Adrenal gland (tissue), 12 donors: ENCODE results near the gene ACOX3. TPM values are rescaled to one million over a fixed set of nuclear protein-coding genes. Genes with fewer than 3 reads are reported as not detected.

Experiments used
- DNase-seq, 7 donors: peaks; one replicate each; pipeline ENCODE4 v3.0.0-alpha.2; 2019 to 2020
- H3K27ac ChIP-seq, 5 donors: fragments of 200-600 bp; sonication (generic) in 4 of 5; 1 replicate in 3 of 5; 2 replicates in 2 of 5; pipeline versions ENCODE4 v1.5.1 to v1.8.0; 2016 to 2020; ENCODE audit warnings: mild to moderate bottlenecking in 1 of 5
- H3K27me3 ChIP-seq: fragments of 200-600 bp; 2 replicates; pipeline ENCODE4 v1.8.0; 2021
- H3K36me3 ChIP-seq, 2 donors: fragments of 200-600 bp; replicated peaks in 1 of 2; 1 replicate in 1 of 2; 2 replicates in 1 of 2; pipeline versions ENCODE4 v1.5.1 to v1.8.0; 2018 to 2022
- H3K4me1 ChIP-seq, 2 donors: fragments of 200-600 bp; replicated peaks in 1 of 2; 1 replicate in 1 of 2; 2 replicates in 1 of 2; pipeline versions ENCODE4 v1.5.1 to v1.8.0; 2018 to 2021
- H3K4me3 ChIP-seq, 4 donors: fragments of 200-600 bp; sonication (generic) in 3 of 4; one replicate each; pipeline ENCODE4 v1.5.1; 2016 to 2018
- H3K9me3 ChIP-seq, 3 donors: fragments of 200-600 bp; sonication (generic) in 1 of 3; replicated peaks in 1 of 3; 1 replicate in 2 of 3; 2 replicates in 1 of 3; pipeline versions ENCODE4 v1.5.1 to v1.8.0; 2016 to 2021
- POLR2A ChIP-seq, 2 donors: fragments of 450-650 bp; IDR thresholded peaks; one replicate each; pipeline ENCODE4 v1.6.1; 2017; ENCODE audit warnings: antibody characterized with exemption in 2 of 2, mild to moderate bottlenecking in 2 of 2, moderate library complexity in 1 of 2
- whole genome bisulfite sequencing, 4 donors: extraction: QIAGEN DNeasy Blood & Tissue Kit in 2 of 4; methylation state at CpG; one replicate each; pipeline versions ENCODE4 v1.1.5 to v1.1.7; 2013 to 2017; 5-methylcytosine and 5-hydroxymethylcytosine counted together
- intact Hi-C, 2 donors: fragments of 100-400 bp; cut with DNase I; formaldehyde crosslinking; loops; one replicate each; pipeline versions ENCODE4 v1.14.1 to v1.15.0; 2022 to 2023
- polyA plus RNA-seq, 3 donors: library from polyadenylated mRNA; stranded (reverse); fragments of 200-250 nt in 2 of 3; fragments of 350-450 nt in 1 of 3; fragmentation: Illumina TruSeq in 1 of 3; extraction: RNeasy Lipid Tissue Mini Kit (QIAGEN cat#74804) in 1 of 3; gene quantifications; one replicate each; pipeline ENCODE4 v1.2.3, GENCODE V29; 2013 to 2014
- total RNA-seq, 9 donors: library from RNA; depleted of rRNA in 4 of 9; stranded (reverse); fragments of >200 nt in 4 of 9; fragments of 120-200 nt in 1 of 9; fragmentation: NEBNext Ultra II Directional in 1 of 9; extraction: Animal tissue kit (Norgen Biotek cat#: 25700) in 1 of 9; gene quantifications; one replicate each; pipeline versions ENCODE4 v1.1.0 to v1.2.4, GENCODE V29; 2013 to 2023
- TF ChIP-seq, protein P1 (sequence below), 6 experiments: fragments of 450-650 bp in 4 of 6; fragments of 200-600 bp in 2 of 6; sonication (generic) in 1 of 6; IDR thresholded peaks; 1 replicate in 5 of 6; 2 replicates in 1 of 6; pipeline versions ENCODE4 v1.5.1 to v1.8.0; 2016 to 2021; ENCODE audit warnings: antibody characterized with exemption in 6 of 6, mild to moderate bottlenecking in 2 of 6, moderate library complexity in 1 of 6
- donor health status: healthy with polysubstance abuse.
- donor health status: Bipolar disorder and iron deficiency.
- donor health status: DM: yes; HTN: yes; CAD: no.
- donor health status: DM: no; HTN: no; CAD: no.
- donor health status: DM: no; HTN: no; CAD: no.
- donor health status: DM: yes; HTN: yes; CAD: no.

Gene ACOX3
- total and polyA plus RNA-seq, 12 donors: 10.4 to 44.2 (median 26.3) TPM

DNA sequence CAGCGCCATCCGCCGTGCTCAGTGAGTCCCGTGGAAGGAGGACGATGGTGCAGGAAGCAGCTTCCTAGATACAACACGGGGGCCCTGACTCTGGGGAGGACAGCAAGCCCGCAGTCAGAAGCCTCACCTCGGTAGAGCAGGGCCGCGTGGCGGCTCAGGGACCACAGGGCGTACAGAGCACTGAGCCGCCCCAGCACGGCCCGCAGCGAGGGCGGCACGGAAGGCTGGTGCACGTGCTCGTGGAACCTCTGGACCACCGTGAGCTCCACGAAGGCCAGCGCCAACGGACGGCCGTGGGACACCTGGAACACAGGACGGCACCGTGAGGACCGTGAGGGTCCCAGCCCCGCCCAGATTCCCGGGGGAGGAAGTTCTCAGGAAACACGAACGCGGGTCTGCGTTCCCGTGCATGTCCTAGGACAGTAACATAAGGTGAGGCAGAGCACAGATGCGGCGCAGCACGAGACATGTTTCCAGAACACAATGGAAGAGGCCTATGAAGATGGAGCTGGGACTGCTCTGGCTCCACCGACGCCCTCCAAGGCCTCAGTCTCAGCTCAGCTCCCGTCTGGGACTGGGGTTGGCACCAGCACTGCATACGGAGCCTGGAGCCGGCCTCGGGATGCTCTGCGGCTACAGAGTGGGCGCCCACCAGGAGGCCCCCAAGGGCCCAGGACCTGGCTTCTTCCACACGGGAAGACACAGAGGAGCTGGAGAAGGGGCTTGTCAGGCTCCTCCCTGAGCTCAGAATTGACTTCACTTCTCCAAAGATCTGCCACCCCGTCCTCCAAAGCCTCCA is 65.5 kb downstream of the ACOX3 start:
- Histone ChIP-seq H3K36me3 (peaks cover 0 to 4% of the 10 kb centered on the region in 2 donors), H3K27me3 (no peaks in the 10 kb centered on the region), H3K9me3 (no peaks in the 10 kb centered on the region), H3K4me3 (no peak overlapping the region), H3K27ac (no peak overlapping the region), H3K4me1 (no peaks in the 10 kb centered on the region)
- no peak for DNase-seq
- intact Hi-C loops: no loop called here
- WGBS, 4 donors: 92 to 96% (median 93%) methylated on average over 28 to 49 of the region's 49 CpGs
- TF ChIP-seq, protein P1, sequence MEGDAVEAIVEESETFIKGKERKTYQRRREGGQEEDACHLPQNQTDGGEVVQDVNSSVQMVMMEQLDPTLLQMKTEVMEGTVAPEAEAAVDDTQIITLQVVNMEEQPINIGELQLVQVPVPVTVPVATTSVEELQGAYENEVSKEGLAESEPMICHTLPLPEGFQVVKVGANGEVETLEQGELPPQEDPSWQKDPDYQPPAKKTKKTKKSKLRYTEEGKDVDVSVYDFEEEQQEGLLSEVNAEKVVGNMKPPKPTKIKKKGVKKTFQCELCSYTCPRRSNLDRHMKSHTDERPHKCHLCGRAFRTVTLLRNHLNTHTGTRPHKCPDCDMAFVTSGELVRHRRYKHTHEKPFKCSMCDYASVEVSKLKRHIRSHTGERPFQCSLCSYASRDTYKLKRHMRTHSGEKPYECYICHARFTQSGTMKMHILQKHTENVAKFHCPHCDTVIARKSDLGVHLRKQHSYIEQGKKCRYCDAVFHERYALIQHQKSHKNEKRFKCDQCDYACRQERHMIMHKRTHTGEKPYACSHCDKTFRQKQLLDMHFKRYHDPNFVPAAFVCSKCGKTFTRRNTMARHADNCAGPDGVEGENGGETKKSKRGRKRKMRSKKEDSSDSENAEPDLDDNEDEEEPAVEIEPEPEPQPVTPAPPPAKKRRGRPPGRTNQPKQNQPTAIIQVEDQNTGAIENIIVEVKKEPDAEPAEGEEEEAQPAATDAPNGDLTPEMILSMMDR (IDR thresholded peaks at IDR 0.05): no peak
- no peak for TF ChIP-seq POLR2A (IDR thresholded peaks at IDR 0.05)

GRCh38 chr4:8373973-8374545 is 66.5 kb downstream of the ACOX3 start:
- intact Hi-C loops: no loop called here
- Histone ChIP-seq H3K27me3 (no peaks in the 10 kb centered on the region), H3K9me3 (no peaks in the 10 kb centered on the region), H3K4me1 (no peaks in the 10 kb centered on the region), H3K4me3 (no peak overlapping the region), H3K36me3 (peaks cover 0 to 3% of the 10 kb centered on the region in 2 donors), H3K27ac (no peak overlapping the region)
- WGBS, 4 donors: 70 to 81% (median 76%) methylated on average over 10 to 13 of the region's 13 CpGs
- DNase-seq: no peak
- TF ChIP-seq POLR2A (IDR thresholded peaks at IDR 0.05): no peak
- TF ChIP-seq, protein P1 (IDR thresholded peaks at IDR 0.05): no peak

DNA sequence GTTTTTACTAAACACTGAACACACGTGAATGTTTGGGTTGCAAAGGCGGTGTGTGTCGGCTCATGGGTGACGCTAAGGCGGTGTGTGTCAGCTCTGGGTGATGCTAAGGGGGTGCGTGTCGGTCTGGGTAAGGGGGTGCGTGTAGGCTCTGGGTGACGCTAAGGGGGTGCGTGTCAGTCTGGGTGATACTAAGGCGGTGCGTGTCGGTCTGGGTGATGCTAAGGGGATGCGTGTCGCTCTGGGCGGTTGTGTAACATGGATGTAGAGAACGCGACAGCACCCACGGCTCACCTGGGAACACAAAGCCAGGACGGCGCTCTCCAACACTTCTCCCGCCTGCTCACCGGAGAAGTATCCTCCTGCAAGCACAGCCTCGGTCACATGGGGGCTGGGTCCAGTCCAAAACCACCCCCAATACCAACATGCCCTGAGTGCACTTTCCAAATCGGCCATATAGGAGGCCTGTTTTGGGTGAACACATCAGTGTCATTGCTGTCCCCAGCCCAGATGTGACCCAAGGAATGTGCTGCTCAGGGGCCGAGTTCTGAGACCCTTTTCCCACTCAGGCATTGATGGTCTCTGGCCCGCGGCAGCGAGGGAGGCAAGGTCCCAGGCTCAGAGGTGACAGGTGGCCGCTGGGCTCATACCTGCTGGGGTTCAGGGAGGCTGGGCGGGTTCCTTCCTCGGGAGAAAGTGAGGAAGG is 67.1 kb downstream of the ACOX3 start:
- no peaks in the 10 kb centered on the region for H3K4me1 ChIP-seq
- TF ChIP-seq POLR2A (IDR thresholded peaks at IDR 0.05): no peak
- TF ChIP-seq, protein P1 (IDR thresholded peaks at IDR 0.05): no peak
- intact Hi-C loops: no loop called here
- H3K9me3 ChIP-seq: no peaks in the 10 kb centered on the region
- H3K4me3 ChIP-seq: no peak overlapping the region
- no peaks in the 10 kb centered on the region for H3K27me3 ChIP-seq
- 88 to 94% (median 93%) methylated on average over 25 to 32 of the region's 32 CpGs for WGBS, 4 donors
- no peak for DNase-seq
- no peaks in the 10 kb centered on the region for H3K36me3 ChIP-seq
- H3K27ac ChIP-seq: no peak overlapping the region

- intact Hi-C loops: no loop called here
Observed at GRCh38 chr4:8372506-8372905, 68.0 kb downstream of the ACOX3 start.

More at GRCh38 chr4:8372506-8372905, 68.0 kb downstream of the ACOX3 start:
- Histone ChIP-seq H3K27ac (no peak overlapping the region), H3K9me3 (no peaks in the 10 kb centered on the region), H3K4me1 (no peaks in the 10 kb centered on the region), H3K36me3 (no peaks in the 10 kb centered on the region), H3K4me3 (no peak overlapping the region), H3K27me3 (no peaks in the 10 kb centered on the region)
- no peak for DNase-seq
- TF ChIP-seq POLR2A (IDR thresholded peaks at IDR 0.05): no peak
- TF ChIP-seq, protein P1 (IDR thresholded peaks at IDR 0.05): no peak
- 84 to 92% (median 90%) methylated on average over 10 to 13 of the region's 13 CpGs for WGBS, 4 donors
